GM12878 (cell line): ENCODE measurements around the gene NRAS. TPM values are rescaled to one million over a fixed set of nuclear protein-coding genes. Genes with fewer than 3 reads are reported as not detected.

Source experiments
- ATAC-seq: fragments of 200-7000 bp; cut with Tn5 transposase; 3 replicates; pipeline ENCODE4 v1.9.1; 2020; ENCODE audit warnings: mild to moderate bottlenecking, moderate library complexity
- BruUV-seq: library from RNA; stranded (reverse); fragments of 400-500 nt; replicated peaks from 2 replicates; lab custom pipeline; 2021; lab: Mats Ljungman, UMichigan
- CTCF ChIA-PET: fragments of 300-600 bp; sonication (Branson Sonifier 250); formaldehyde crosslinking; extraction: SDS; loops from one replicate; lab custom pipeline; 2021; ENCODE audit warnings: inconsistent platforms; lab: Yijun Ruan, JAX
- POLR2A ChIA-PET: fragments of 350-600 bp; formaldehyde crosslinking; extraction: SDS; loops from one replicate; lab custom pipeline; 2021; ENCODE audit warnings: inconsistent platforms; lab: Charles Lee
- RAD21 ChIA-PET: fragments of 300-600 bp; sonication (Branson Sonifier 250); formaldehyde crosslinking; loops from one replicate; lab custom pipeline; 2023; ENCODE audit warnings: antibody characterized with exemption; ENCODE audit not compliant: unreplicated experiment; lab: Charles Lee
- SMC1A ChIA-PET: fragments of 300-600 bp; sonication (Branson Sonifier 250); formaldehyde crosslinking; loops from one replicate; lab custom pipeline; 2023; ENCODE audit not compliant: unreplicated experiment, uncharacterized antibody; lab: Charles Lee
- DNase-seq: peaks from one replicate; pipeline ENCODE4 v3.0.0-alpha.2; 2011; ENCODE audit warnings: low read depth, low spot score
- FAIRE-seq: peaks from 3 replicates; lab custom pipeline; 2011; peaks lifted over from hg19 to GRCh38; lab: Jason Lieb, UNC
- H2AFZ ChIP-seq: 2 replicates; pipeline ENCODE4 v1.6.0; 2011; ENCODE audit warnings: low read depth, low read length, control low read depth; ENCODE audit not compliant: control insufficient read depth
- H3K27ac ChIP-seq: 2 replicates; pipeline ENCODE4 v1.5.1; 2011; ENCODE audit warnings: control low read depth; ENCODE audit not compliant: control insufficient read depth, insufficient read depth
- H3K27me3 ChIP-seq, 2 experiments: replicated peaks in 1 of 2; 2 replicates each; pipeline versions ENCODE4 v1.6.0 to v1.6.1; 2011; ENCODE audit warnings: low read length in 1 of 2; ENCODE audit not compliant: control insufficient read depth in 2 of 2, insufficient read depth in 2 of 2
- H3K36me3 ChIP-seq, 2 experiments: 2 replicates each; pipeline ENCODE4 v1.5.1; 2011; ENCODE audit warnings: low read length in 1 of 2; ENCODE audit not compliant: control insufficient read depth in 2 of 2, insufficient read depth in 2 of 2
- H3K4me1 ChIP-seq: 2 replicates; pipeline ENCODE4 v1.6.1; 2011; ENCODE audit warnings: mild to moderate bottlenecking, low read length, moderate library complexity, mixed read lengths; ENCODE audit not compliant: control insufficient read depth, insufficient read depth
- H3K4me2 ChIP-seq: 2 replicates; pipeline ENCODE4 v1.6.0; 2011; ENCODE audit warnings: control low read depth; ENCODE audit not compliant: control insufficient read depth, insufficient read depth
- H3K4me3 ChIP-seq: fragments of 200-600 bp; sonication (generic); 2 replicates; pipeline ENCODE4 v1.5.1; 2016
- H3K79me2 ChIP-seq: 2 replicates; pipeline ENCODE4 v1.6.0; 2011; ENCODE audit warnings: low read length; ENCODE audit not compliant: control insufficient read depth, insufficient read depth
- H3K9ac ChIP-seq: 2 replicates; pipeline ENCODE4 v1.8.0; 2011; ENCODE audit warnings: low read length, control low read depth, mixed read lengths; ENCODE audit not compliant: control insufficient read depth, insufficient read depth
- H3K9me3 ChIP-seq: replicated peaks from 3 replicates; pipeline ENCODE4 v1.5.1; 2011; ENCODE audit warnings: mild to moderate bottlenecking, low read length; ENCODE audit not compliant: control insufficient read depth, insufficient read depth
- H4K20me1 ChIP-seq: 2 replicates; pipeline ENCODE4 v1.6.0; 2011; ENCODE audit not compliant: control insufficient read depth, insufficient read depth
- EZH2 ChIP-seq: IDR thresholded peaks from 2 replicates; pipeline ENCODE4 v1.6.1; 2012; ENCODE audit warnings: low read depth, mild to moderate bottlenecking, control low read depth, inconsistent platforms, low read length, borderline replicate concordance; ENCODE audit not compliant: control insufficient read depth
- FOXK2 ChIP-seq: fragments of 450-650 bp; IDR thresholded peaks from 2 replicates; pipeline ENCODE4 v1.6.1; 2017; ENCODE audit warnings: mild to moderate bottlenecking, moderate library complexity
- MEF2B ChIP-seq: fragments of 450-650 bp; IDR thresholded peaks from 2 replicates; pipeline ENCODE4 v1.6.1; 2018; ENCODE audit warnings: mild to moderate bottlenecking, moderate library complexity; ENCODE audit not compliant: partially characterized antibody, poor library complexity, severe bottlenecking
- MYB ChIP-seq: fragments of 150-350 bp; IDR thresholded peaks from 2 replicates; pipeline ENCODE4 v1.6.1; 2014; ENCODE audit warnings: mild to moderate bottlenecking, low read depth, low read length, borderline replicate concordance
- NFYA ChIP-seq: IDR thresholded peaks from 2 replicates; pipeline ENCODE4 v1.6.1; 2011; ENCODE audit warnings: low read depth, mild to moderate bottlenecking, low read length, improper control_type of control experiment, borderline replicate concordance
- NFYB ChIP-seq: IDR thresholded peaks from 2 replicates; pipeline ENCODE4 v1.6.1; 2011; ENCODE audit warnings: low read depth, mild to moderate bottlenecking, low read length, improper control_type of control experiment, moderate library complexity; ENCODE audit not compliant: insufficient read depth
- SMAD1 ChIP-seq: fragments of 450-650 bp; IDR thresholded peaks from 2 replicates; pipeline ENCODE4 v1.6.1; 2018; ENCODE audit warnings: mild to moderate bottlenecking, low read depth; ENCODE audit not compliant: partially characterized antibody
- SMARCA5 ChIP-seq: fragments of 450-650 bp; IDR thresholded peaks from 2 replicates; pipeline ENCODE4 v1.6.1; 2017; ENCODE audit warnings: mild to moderate bottlenecking
- SP1 ChIP-seq: IDR thresholded peaks from one replicate; pipeline ENCODE4 v1.6.1; 2011; ENCODE audit warnings: low read depth, low read length
- SREBF2 ChIP-seq: IDR thresholded peaks from 2 replicates; pipeline ENCODE4 v1.6.1; 2012; ENCODE audit warnings: mild to moderate bottlenecking, low read length
- WGBS: methylation state at CpG from one replicate; pipeline ENCODE4 v1.1.6; 2016; ENCODE audit warnings: low lambda C conversion rate; ENCODE audit not compliant: insufficient replicate concordance, insufficient coverage; ENCODE audit errors: missing lambda C conversion rate; 5-methylcytosine and 5-hydroxymethylcytosine counted together
- in situ Hi-C: fragments of 300-500 bp; cut with MboI; formaldehyde crosslinking; loops from 9 replicates; pipeline ENCODE4 v1.14.3; 2018; ENCODE audit warnings: mixed read lengths
- intact Hi-C: fragments of 100-400 bp; cut with micrococcal nuclease; formaldehyde crosslinking; loops from one replicate; pipeline ENCODE4 v1.14.2; 2022; ENCODE audit not compliant: unreplicated experiment
- polyA plus RNA-seq, 11 experiments: library from polyadenylated mRNA; depleted of rRNA in 4 of 11; unstranded in 6 of 11; stranded (reverse) in 5 of 11; fragments of >200 nt; fragmentation: Nextera tagmentation in 4 of 11; fragmentation: Illumina TruSeq in 1 of 11; extraction: Ambion mirVana in 4 of 11; extraction: Trizol in 1 of 11; gene quantifications; 1 replicate in 1 of 11; 2 replicates in 10 of 11; pipeline versions ENCODE4 v1.2.1 to v1.2.3, GENCODE V29; 2011 to 2016; ENCODE audit warnings: inconsistent platforms in 2 of 11, missing spikeins in 2 of 11, low read depth in 1 of 11
- total RNA-seq, 4 experiments: library from RNA; depleted of rRNA in 3 of 4; stranded (reverse); fragments of >200 nt in 3 of 4; fragmentation: Illumina TruSeq in 1 of 4; extraction: Trizol in 1 of 4; gene quantifications; 2 replicates each; pipeline versions ENCODE4 v1.2.1 to v1.2.3, GENCODE V29; 2013 to 2021
- TF ChIP-seq, protein P1 (sequence below): IDR thresholded peaks from 2 replicates; pipeline ENCODE4 v1.6.1; 2012; ENCODE audit warnings: low read depth, low read length, improper control_type of control experiment
- TF ChIP-seq, protein P2 (sequence below): fragments of 450-650 bp; IDR thresholded peaks from 2 replicates; pipeline ENCODE4 v1.6.1; 2017; ENCODE audit warnings: mild to moderate bottlenecking

Gene NRAS
- total and polyA plus RNA-seq, 10 of the 15 experiments (the other 5 are each of a cell fraction or from before 2014, with no cell fraction given), result 31.7 to 73.2 (median 66.2) TPM

DNA sequence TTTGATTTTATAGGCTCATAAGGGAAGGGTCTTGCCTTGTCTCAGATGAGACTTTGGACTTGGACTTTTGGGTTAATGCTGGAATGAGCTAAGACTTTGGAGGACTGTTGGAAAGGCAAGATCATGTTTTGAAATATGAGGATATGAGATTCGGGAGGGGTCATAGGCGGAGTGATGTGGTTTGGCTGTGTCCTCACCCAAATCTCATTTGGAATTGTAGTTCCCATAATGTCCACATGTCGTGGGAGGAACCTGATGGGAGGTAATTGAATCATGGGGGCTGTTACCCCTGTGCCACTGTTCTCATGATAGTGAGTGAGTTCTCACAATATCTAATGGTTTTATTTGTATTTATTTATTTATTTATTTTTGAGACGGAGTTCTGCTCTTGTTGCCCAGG lies 48.1 kb upstream of the NRAS start:
- in situ Hi-C loops, result no loop called here

DNA sequence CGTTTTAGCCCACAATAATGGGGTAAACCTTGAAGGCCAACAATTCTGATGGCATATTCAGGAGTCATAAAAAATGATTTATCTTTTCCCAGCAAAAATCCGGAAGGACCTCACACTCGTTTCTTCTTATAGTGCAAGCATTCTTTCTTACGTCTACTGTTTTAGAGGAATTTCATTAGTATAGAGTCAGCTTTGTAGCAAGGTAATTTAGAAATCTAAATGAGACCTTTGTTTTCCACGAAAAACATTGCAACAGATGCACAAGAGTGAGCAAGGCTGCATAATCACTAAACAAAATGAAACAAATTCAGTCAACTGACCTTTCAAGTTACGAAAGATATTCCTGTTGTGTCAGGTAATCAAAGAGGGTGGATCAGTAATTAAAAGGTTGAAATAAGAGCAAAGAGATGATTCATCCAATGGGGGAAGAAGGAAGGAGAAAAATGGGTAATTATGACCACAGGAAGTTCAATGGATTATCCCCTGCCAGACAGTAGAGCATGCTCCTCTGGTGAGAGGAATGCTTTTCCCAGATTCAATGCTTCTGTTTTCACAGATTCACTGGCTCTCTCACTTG lies 41.8 kb upstream of the NRAS start:
- in situ Hi-C loops (no loop called here), intact Hi-C loops (loop anchor here (1.0 to 5.0 kb wide), 2 partner anchors 22 to 246 kb away; partner anchors contain the start of genes SIKE1 and TRIM33)
- ChIA-PET RAD21 (interaction anchor here (0.9 kb wide), 1 partner anchor 43 kb away, joined by 3 read pairs; no protein-coding TSS in a partner anchor), CTCF (interaction anchor here (1.1 kb wide), 1 partner anchor 11 kb away, joined by 3 read pairs; no protein-coding TSS in a partner anchor), SMC1A (no interaction called here), POLR2A (interaction anchor here (1.1 to 6.8 kb wide), 2 partner anchors 24 to 41 kb away, joined by 3 to 36 read pairs; partner anchors contain the start of gene NRAS)
- TSS peak; percentile 86 for BruUV-seq
- ATAC-seq (no peak), FAIRE-seq (no peak), DNase-seq (no peak)
- Histone ChIP-seq H3K79me2 (peaks cover 44% of the 10 kb centered on the region), H3K27ac (peak overlapping the region; percentile 99), H2AFZ (peak overlapping the region; percentile 91), H3K9me3 (no peaks in the 10 kb centered on the region; the same call in 1 of the 3 replicates), H4K20me1 (peaks cover 2% of the 10 kb centered on the region), H3K4me3 (peak overlapping the region; percentile 96), H3K4me2 (peak overlapping the region; percentile 48), H3K9ac (peak overlapping the region; percentile 100), H3K27me3 (no peaks in the 10 kb centered on the region), H3K4me1 (peaks cover 13% of the 10 kb centered on the region; the same call in 1 of the 2 replicates), H3K36me3 (no peaks in the 10 kb centered on the region)
- WGBS, result 26% methylated on average over 6 of the region's 6 CpGs
- TF ChIP-seq SMARCA5, result no peak
- TF ChIP-seq SP1, result no peak
- TF ChIP-seq EZH2, result no peak
- TF ChIP-seq, protein P1, sequence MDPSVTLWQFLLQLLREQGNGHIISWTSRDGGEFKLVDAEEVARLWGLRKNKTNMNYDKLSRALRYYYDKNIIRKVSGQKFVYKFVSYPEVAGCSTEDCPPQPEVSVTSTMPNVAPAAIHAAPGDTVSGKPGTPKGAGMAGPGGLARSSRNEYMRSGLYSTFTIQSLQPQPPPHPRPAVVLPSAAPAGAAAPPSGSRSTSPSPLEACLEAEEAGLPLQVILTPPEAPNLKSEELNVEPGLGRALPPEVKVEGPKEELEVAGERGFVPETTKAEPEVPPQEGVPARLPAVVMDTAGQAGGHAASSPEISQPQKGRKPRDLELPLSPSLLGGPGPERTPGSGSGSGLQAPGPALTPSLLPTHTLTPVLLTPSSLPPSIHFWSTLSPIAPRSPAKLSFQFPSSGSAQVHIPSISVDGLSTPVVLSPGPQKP, result no peak
- no peak for TF ChIP-seq SREBF2
- no peak for TF ChIP-seq MEF2B
- TF ChIP-seq MYB, result no peak
- TF ChIP-seq NFYB, result no peak
- no peak for TF ChIP-seq FOXK2
- peak; percentile 43 for TF ChIP-seq SMAD1
- no peak for TF ChIP-seq NFYA

More for the DNA sequence above, 48.1 kb upstream of the NRAS start:
- FAIRE-seq (no peak), ATAC-seq (no peak), DNase-seq (no peak)
- CTCF ChIA-PET, result interaction anchor here (0.6 to 0.8 kb wide), 2 partner anchors 13 to 125 kb away, joined by 3 read pairs; no protein-coding TSS in a partner anchor
- POLR2A ChIA-PET, result no interaction called here
- H3K27ac ChIP-seq, result no peak overlapping the region
- no peaks in the 10 kb centered on the region; the same call in 1 of the 3 replicates for H3K9me3 ChIP-seq
- 74% methylated on average over 4 of the region's 4 CpGs for WGBS
- intact Hi-C loops, result no loop called here
- H3K27me3 ChIP-seq, result no peaks in the 10 kb centered on the region
- no peak overlapping the region for H3K4me2 ChIP-seq
- no peak overlapping the region for H3K9ac ChIP-seq
- H4K20me1 ChIP-seq, result no peaks in the 10 kb centered on the region
- H3K4me3 ChIP-seq, result no peak overlapping the region
- H3K79me2 ChIP-seq, result no peaks in the 10 kb centered on the region
- RAD21 ChIA-PET, result no interaction called here
- H2AFZ ChIP-seq, result no peak overlapping the region
- no TSS peak for BruUV-seq
- no peaks in the 10 kb centered on the region for H3K4me1 ChIP-seq
- TF ChIP-seq, protein P2, sequence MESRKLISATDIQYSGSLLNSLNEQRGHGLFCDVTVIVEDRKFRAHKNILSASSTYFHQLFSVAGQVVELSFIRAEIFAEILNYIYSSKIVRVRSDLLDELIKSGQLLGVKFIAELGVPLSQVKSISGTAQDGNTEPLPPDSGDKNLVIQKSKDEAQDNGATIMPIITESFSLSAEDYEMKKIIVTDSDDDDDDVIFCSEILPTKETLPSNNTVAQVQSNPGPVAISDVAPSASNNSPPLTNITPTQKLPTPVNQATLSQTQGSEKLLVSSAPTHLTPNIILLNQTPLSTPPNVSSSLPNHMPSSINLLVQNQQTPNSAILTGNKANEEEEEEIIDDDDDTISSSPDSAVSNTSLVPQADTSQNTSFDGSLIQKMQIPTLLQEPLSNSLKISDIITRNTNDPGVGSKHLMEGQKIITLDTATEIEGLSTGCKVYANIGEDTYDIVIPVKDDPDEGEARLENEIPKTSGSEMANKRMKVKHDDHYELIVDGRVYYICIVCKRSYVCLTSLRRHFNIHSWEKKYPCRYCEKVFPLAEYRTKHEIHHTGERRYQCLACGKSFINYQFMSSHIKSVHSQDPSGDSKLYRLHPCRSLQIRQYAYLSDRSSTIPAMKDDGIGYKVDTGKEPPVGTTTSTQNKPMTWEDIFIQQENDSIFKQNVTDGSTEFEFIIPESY, result peak; percentile 54; the same call in 1 of the 2 replicates
- TF ChIP-seq SMAD1, result no peak
- H3K36me3 ChIP-seq, result no peaks in the 10 kb centered on the region
- SMC1A ChIA-PET, result no interaction called here
